ENCODE data around the gene CCIN. TPM values are rescaled to one million over a fixed set of nuclear protein-coding genes. Genes with fewer than 3 reads are reported as not detected.

CCIN gene
- total and polyA plus RNA-seq, 2 of the 4 experiments (the other 2 are of a cell fraction), result 0.80 to 1.1 TPM

- no peak for ATAC-seq (ENCODE audit: low read depth)
Observed at GRCh38 chr9:36164989-36165388, 4.2 kb upstream of the CCIN start.

More at GRCh38 chr9:36164989-36165388, 4.2 kb upstream of the CCIN start:
- intact Hi-C loops (cut with micrococcal nuclease) (no loop called here), dilution Hi-C loops (cut with HindIII; ENCODE audit: low sequenced_read_pairs, unreplicated experiment) (no loop called here), in situ Hi-C loops (cut with MboI; ENCODE audit: low sequenced_read_pairs) (no loop called here)
- no TSS peak for BruUV-seq (replicated peaks)
- H3K4me3 ChIP-seq (ENCODE audit: insufficient read depth, low read depth, low read length), result no peak overlapping the region
- no peak overlapping the region for H2BK15ac ChIP-seq (ENCODE audit: low read depth, low read length)
- WGBS, 2 experiments (ENCODE audit: extremely low coverage in 2 of 2, insufficient read length in 1 of 2), result 100% methylated on average over 1 of the region's 3 CpGs; no CpG with 5 or more reads in 1 of the 2 experiments
- H3K4me2 ChIP-seq (ENCODE audit: low read depth, low read length), result no peak overlapping the region
- peak overlapping the region; percentile 80 for H2AK9ac ChIP-seq (replicated peaks; ENCODE audit: low read depth, low read length, poor library complexity)
- POLR2A ChIA-PET (ENCODE audit: unreplicated experiment), result no interaction called here
- H2AFZ ChIP-seq (replicated peaks; ENCODE audit: low read length, poor library complexity), result no peak overlapping the region
- peak overlapping the region; percentile 41; the same call in 1 of the 2 replicates for H3K23ac ChIP-seq (ENCODE audit: low read depth, low read length)
- H2AK5ac ChIP-seq (ENCODE audit: low read depth, low read length), result peak overlapping the region; percentile 18
- no peaks in the 10 kb centered on the region for H3K9me3 ChIP-seq (ENCODE audit: control insufficient read depth, insufficient read depth, low read length)
- H3K14ac ChIP-seq (replicated peaks; ENCODE audit: low read depth, low read length), result peak overlapping the region; percentile 35; the same call in 1 of the 2 replicates
- no peak for DNase-seq
- H4K5ac ChIP-seq (ENCODE audit: low read depth, low read length), result peak overlapping the region; percentile 50; the same call in 1 of the 2 replicates
- peak overlapping the region; percentile 55; the same call in 1 of the 2 replicates for H3K18ac ChIP-seq (ENCODE audit: low read depth, low read length)
- H3K56ac ChIP-seq (ENCODE audit: extremely low read depth, insufficient read depth, low read length), result no peak overlapping the region
- H3K79me1 ChIP-seq (ENCODE audit: low read depth in 1 of 2, low read length in 2 of 2), result peaks cover 0 to 15% of the 10 kb centered on the region in 2 experiments; a peak in 2 of 4 replicates
- no peak overlapping the region for H3K9ac ChIP-seq (ENCODE audit: low read depth, low read length)
- TF ChIP-seq MAZ (IDR thresholded peaks at IDR 0.05; ENCODE audit: borderline replicate concordance, low read depth, low read length) (no peak), RCOR1 (IDR thresholded peaks at IDR 0.05; ENCODE audit: insufficient replicate concordance, low read length) (no peak), SMC3 (IDR thresholded peaks at IDR 0.05; ENCODE audit: low read depth, low read length) (no peak), USF2 (IDR thresholded peaks at IDR 0.05; ENCODE audit: low read depth, low read length) (no peak), MXI1 (IDR thresholded peaks at IDR 0.05; ENCODE audit: borderline replicate concordance, low read depth, low read length) (no peak), BHLHE40 (IDR thresholded peaks at IDR 0.05; ENCODE audit: low read depth, low read length) (no peak), CHD1 (IDR thresholded peaks at IDR 0.05; ENCODE audit: low read depth, low read length) (no peak), FOS (IDR thresholded peaks at IDR 0.05; ENCODE audit: low read depth, low read length) (no peak), ELK1 (IDR thresholded peaks at IDR 0.05; ENCODE audit: borderline replicate concordance, low read depth, low read length) (no peak), NFE2L2 (IDR thresholded peaks at IDR 0.05; ENCODE audit: low read depth, low read length) (no peak)
- peaks cover 5% of the 10 kb centered on the region for H3K36me3 ChIP-seq (ENCODE audit: control insufficient read depth, insufficient read depth, low read length)
- no peaks in the 10 kb centered on the region for H4K20me1 ChIP-seq (ENCODE audit: insufficient read depth, low read length)
- peaks cover 31% of the 10 kb centered on the region for H3K4me1 ChIP-seq (ENCODE audit: control insufficient read depth, insufficient read depth, low read length)
- peak overlapping the region; percentile 58 for H4K91ac ChIP-seq (ENCODE audit: insufficient read depth, low read depth, low read length)
- no peak overlapping the region for H3K27ac ChIP-seq (ENCODE audit: insufficient read depth, low read length)
- peak overlapping the region in 1 of 2 experiments; percentile 53; a peak in 1 of 4 replicates for H4K8ac ChIP-seq (ENCODE audit: low read depth in 2 of 2, low read length in 2 of 2)
- H2BK20ac ChIP-seq (ENCODE audit: low read depth, low read length), result peak overlapping the region; percentile 7
- peak overlapping the region; percentile 89 for H2BK120ac ChIP-seq (ENCODE audit: low read depth, low read length)
- H2BK5ac ChIP-seq (ENCODE audit: low read depth, low read length, poor library complexity, severe bottlenecking), result no peak overlapping the region
- peak overlapping the region; percentile 79 for H3K4ac ChIP-seq (ENCODE audit: low read depth, low read length)
- peaks cover 28% of the 10 kb centered on the region for H3K9me1 ChIP-seq (ENCODE audit: insufficient read depth, low read length)
- CTCF ChIA-PET, result interaction anchor here (1.5 kb wide), 1 partner anchor 16 kb away, joined by 3 read pairs; no protein-coding TSS in a partner anchor
- no peaks in the 10 kb centered on the region for H3K27me3 ChIP-seq (ENCODE audit: control insufficient read depth, insufficient read depth, low read length)
